Measurements from ENCODE around the gene PHF13. TPM values are rescaled to one million over a fixed set of nuclear protein-coding genes. Genes with fewer than 3 reads are reported as not detected.
A peak's percentile ranks its signal among the peaks of the same experiment; 100 is the strongest.

Gene PHF13
- total and polyA plus RNA-seq, 9 of the 15 experiments (the other 6 are each of a cell fraction or from before 2014, with no cell fraction given): 1.8 to 36.1 (median 11.7) TPM

- TF ChIP-seq ZBTB8A (IDR thresholded peaks at IDR 0.05; ENCODE audit: partially characterized antibody) (no peak), MXI1 (IDR thresholded peaks at IDR 0.05; ENCODE audit: low read depth, low read length) (peak; percentile 38; the same call in 1 of the 2 replicates), GABPA (tag; conservative IDR thresholded peaks at IDR 0.05; ENCODE audit: low read depth) (peak; percentile 78), E2F1 (CRISPR knock-in tag; IDR thresholded peaks at IDR 0.05) (peak; percentile 87), JUND (IDR thresholded peaks at IDR 0.05; ENCODE audit: borderline replicate concordance, low read depth, low read length) (peak; percentile 40), JUND (tag; IDR thresholded peaks at IDR 0.05; ENCODE audit: borderline replicate concordance, low read depth, low read length) (no peak; the same call in 2 of the 3 replicates), REST (IDR thresholded peaks at IDR 0.05; ENCODE audit: borderline replicate concordance) (no peak), REST (CRISPR knock-in tag; IDR thresholded peaks at IDR 0.05; ENCODE audit: low read depth) (no peak), ZKSCAN8 (CRISPR knock-in tag; IDR thresholded peaks at IDR 0.05) (no peak), CBX5 (IDR thresholded peaks at IDR 0.05; ENCODE audit: borderline replicate concordance, low read depth) (no peak), MYC (IDR thresholded peaks at IDR 0.05; ENCODE audit: low read depth, low read length) (peak; percentile 65; the same call in 1 of the 2 replicates), MYC (CRISPR knock-in tag; IDR thresholded peaks at IDR 0.05; ENCODE audit: borderline replicate concordance, low read depth) (no peak), DMBX1 (CRISPR knock-in tag; IDR thresholded peaks at IDR 0.05; ENCODE audit: borderline replicate concordance) (peak; percentile 69; the same call in 1 of the 2 replicates)
- TF ChIP-seq, protein P1, sequence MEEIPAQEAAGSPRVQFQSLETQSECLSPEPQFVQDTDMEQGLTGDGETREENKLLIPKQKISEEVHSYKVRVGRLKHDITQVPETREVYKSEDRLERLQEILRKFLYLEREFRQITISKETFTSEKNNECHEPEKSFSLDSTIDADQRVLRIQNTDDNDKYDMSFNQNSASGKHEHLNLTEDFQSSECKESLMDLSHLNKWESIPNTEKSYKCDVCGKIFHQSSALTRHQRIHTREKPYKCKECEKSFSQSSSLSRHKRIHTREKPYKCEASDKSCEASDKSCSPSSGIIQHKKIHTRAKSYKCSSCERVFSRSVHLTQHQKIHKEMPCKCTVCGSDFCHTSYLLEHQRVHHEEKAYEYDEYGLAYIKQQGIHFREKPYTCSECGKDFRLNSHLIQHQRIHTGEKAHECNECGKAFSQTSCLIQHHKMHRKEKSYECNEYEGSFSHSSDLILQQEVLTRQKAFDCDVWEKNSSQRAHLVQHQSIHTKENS (CRISPR knock-in tag; IDR thresholded peaks at IDR 0.05): no peak
- TF ChIP-seq, protein P2, sequence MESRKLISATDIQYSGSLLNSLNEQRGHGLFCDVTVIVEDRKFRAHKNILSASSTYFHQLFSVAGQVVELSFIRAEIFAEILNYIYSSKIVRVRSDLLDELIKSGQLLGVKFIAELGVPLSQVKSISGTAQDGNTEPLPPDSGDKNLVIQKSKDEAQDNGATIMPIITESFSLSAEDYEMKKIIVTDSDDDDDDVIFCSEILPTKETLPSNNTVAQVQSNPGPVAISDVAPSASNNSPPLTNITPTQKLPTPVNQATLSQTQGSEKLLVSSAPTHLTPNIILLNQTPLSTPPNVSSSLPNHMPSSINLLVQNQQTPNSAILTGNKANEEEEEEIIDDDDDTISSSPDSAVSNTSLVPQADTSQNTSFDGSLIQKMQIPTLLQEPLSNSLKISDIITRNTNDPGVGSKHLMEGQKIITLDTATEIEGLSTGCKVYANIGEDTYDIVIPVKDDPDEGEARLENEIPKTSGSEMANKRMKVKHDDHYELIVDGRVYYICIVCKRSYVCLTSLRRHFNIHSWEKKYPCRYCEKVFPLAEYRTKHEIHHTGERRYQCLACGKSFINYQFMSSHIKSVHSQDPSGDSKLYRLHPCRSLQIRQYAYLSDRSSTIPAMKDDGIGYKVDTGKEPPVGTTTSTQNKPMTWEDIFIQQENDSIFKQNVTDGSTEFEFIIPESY (CRISPR knock-in tag; IDR thresholded peaks at IDR 0.05): no peak
These were observed at the start of gene PHF13 (continued) for GRCh38 chr1:6613361-6614018.

Measured in K562 (cell line).